ENCODE results near the gene ZIC1. TPM values are rescaled to one million over a fixed set of nuclear protein-coding genes. Genes with fewer than 3 reads are reported as not detected.

Gene ZIC1
- total RNA-seq, 1 experiment from 2014 or later: 3.5 TPM

DNA sequence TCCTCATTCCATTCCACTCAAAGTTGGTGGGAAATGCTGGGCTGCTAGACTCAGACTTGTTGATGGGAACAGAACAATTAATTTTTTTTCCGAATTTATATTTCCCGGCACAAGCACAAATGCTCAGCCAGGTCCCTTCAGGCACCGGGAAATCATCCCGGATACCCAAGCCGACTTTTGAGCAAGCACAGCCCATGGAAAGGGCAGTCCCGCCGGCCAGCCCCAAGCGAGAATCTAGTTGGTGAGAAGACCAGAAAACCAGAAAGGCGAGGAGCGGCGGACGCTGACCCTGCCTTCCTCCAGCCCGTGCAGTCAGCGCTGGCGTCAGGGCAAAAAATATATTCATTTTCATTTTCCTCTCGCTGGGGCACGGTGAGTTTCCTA is 2.1 kb upstream of the ZIC1 start:
- no peak overlapping the region for H3K4me3 ChIP-seq (ENCODE audit: insufficient read depth, low read depth, low read length)
- H3K36me3 ChIP-seq (replicated peaks; ENCODE audit: control insufficient read depth, insufficient read depth, low read length): no peaks in the 10 kb centered on the region
- peaks cover 96% of the 10 kb centered on the region for H3K27me3 ChIP-seq (ENCODE audit: control insufficient read depth, insufficient read depth, low read length)
- peak; percentile 54 for DNase-seq

- no peak overlapping the region for H3K4me3 ChIP-seq (ENCODE audit: insufficient read depth, low read depth, low read length)
- DNase-seq: no peak
- no peaks in the 10 kb centered on the region for H3K36me3 ChIP-seq (replicated peaks; ENCODE audit: control insufficient read depth, insufficient read depth, low read length)
- H3K27me3 ChIP-seq (ENCODE audit: control insufficient read depth, insufficient read depth, low read length): peaks cover 96% of the 10 kb centered on the region
These were observed 1.5 kb upstream of the ZIC1 start for GRCh38 chr3:147407498-147408187.

DNA sequence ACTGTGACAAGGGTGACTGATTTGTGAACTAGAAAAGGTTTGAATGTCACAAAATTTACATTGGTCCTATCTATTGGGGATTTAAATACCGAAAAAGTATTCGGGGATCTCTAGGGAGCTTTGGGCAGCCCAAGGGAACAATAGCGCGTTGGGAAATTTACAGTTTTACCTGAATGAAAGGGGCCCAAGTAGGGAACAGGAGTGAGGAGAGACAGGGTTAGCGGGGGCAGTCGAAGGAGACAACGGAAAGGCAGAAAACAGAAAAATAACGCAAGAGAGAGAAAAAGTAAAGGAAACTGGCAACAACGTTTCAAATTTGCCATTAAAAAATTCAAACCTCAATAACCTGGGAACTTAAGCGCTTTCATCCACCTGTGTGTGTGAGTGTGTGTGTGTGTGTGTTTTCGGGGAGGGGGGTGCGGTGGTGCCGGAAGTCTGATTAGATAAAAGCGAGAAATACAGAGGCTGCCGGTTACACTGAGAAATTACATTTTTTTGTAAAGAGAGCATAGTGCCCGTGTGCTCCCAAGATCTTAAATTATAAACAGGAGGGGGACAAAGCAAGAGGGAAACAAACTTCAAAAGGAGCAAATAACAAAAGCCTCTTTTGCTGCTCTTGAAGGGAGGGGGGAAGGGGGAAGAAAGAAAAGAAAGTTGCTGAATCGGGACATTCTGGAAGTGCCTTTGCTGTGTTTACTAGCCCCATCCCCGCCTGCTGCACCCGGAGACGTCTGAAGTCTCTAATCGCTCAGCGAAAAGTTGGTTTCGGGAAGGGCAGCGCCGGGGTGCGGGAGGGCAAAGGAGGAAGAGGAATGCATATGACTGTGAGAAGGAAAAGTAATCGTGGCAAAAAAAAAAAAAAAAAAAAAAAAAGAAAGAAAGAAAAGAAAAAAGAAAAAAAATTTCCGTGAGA is 721 bp upstream of the ZIC1 start:
- peak overlapping the region; percentile 40 for H3K4me3 ChIP-seq (ENCODE audit: insufficient read depth, low read depth, low read length)
- no peaks in the 10 kb centered on the region for H3K36me3 ChIP-seq (replicated peaks; ENCODE audit: control insufficient read depth, insufficient read depth, low read length)
- peak; percentile 73 for DNase-seq
- peaks cover 97% of the 10 kb centered on the region for H3K27me3 ChIP-seq (ENCODE audit: control insufficient read depth, insufficient read depth, low read length)

DNA sequence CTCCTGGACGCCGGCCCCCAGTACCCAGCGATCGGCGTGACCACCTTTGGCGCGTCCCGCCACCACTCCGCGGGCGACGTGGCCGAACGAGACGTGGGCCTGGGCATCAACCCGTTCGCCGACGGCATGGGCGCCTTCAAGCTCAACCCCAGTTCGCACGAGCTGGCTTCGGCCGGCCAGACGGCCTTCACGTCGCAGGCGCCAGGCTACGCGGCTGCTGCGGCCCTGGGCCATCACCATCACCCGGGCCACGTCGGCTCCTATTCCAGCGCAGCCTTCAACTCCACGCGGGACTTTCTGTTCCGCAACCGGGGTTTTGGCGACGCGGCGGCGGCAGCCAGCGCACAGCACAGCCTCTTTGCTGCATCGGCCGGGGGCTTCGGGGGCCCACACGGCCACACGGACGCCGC is 956 bp downstream of the ZIC1 start:
- Histone ChIP-seq H3K4me3 (ENCODE audit: insufficient read depth, low read depth, low read length) (peak overlapping the region; percentile 9), H3K27me3 (ENCODE audit: control insufficient read depth, insufficient read depth, low read length) (peaks cover 95% of the 10 kb centered on the region), H3K36me3 (replicated peaks; ENCODE audit: control insufficient read depth, insufficient read depth, low read length) (no peaks in the 10 kb centered on the region)
- peak; percentile 71 for DNase-seq

GRCh38 chr3:147410526-147411237 is 1.5 kb downstream of the ZIC1 start:
- no peaks in the 10 kb centered on the region for H3K36me3 ChIP-seq (replicated peaks; ENCODE audit: control insufficient read depth, insufficient read depth, low read length)
- DNase-seq: peak; percentile 63
- peak overlapping the region; percentile 9 for H3K4me3 ChIP-seq (ENCODE audit: insufficient read depth, low read depth, low read length)
- peaks cover 95% of the 10 kb centered on the region for H3K27me3 ChIP-seq (ENCODE audit: control insufficient read depth, insufficient read depth, low read length)

DNA sequence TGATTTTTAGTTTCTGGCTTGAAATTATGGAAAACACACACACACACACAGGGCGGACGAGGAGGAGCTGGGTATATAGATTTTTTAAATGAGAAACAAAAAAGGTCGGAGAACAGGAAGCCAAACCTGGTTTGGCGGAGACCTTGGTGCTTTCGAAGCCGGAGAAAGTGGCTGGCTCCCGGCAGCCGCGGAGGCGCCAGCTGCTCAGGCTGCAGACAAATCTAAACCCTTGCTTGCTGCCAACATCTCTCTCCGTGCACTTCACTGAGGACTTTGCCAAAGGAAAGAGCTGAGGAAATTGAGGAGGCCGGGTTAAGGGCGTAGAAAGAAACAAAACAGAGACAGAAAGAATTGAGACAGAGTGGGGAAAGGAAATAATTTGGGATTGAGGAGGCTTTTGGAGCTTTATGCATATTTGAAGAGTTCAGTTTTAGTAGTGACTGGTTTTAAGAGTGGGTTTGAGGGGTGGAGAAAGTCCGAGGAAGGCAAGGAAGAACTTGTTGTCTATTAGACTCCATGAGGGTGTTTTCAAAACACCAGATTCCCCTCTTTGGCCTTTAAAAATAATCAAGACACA is 2.2 kb downstream of the ZIC1 start:
- H3K4me3 ChIP-seq (ENCODE audit: insufficient read depth, low read depth, low read length): no peak overlapping the region
- peak; percentile 53 for DNase-seq
- H3K27me3 ChIP-seq (ENCODE audit: control insufficient read depth, insufficient read depth, low read length): peaks cover 95% of the 10 kb centered on the region

DNA sequence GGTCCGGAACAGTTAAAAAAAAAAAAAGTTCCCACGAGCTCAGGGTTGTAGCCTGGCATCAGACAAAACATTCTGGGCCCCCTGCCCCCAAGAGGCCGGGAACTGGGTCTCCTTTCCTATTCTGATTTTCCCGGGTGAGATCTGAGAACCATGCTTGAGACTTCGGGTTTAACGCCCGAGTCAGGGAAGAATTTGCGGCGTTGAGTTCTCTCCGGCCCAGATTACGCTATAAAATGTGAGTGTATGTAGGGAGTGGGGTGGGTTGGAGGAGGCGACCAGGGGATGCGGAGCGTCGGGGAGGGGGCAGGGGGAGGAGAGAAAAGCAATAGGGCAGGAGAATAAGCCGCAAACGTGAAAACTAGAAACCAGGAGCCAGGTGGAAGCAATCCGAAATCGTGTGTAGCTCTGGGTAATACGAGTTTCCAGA is 2.7 kb downstream of the ZIC1 start:
- H3K36me3 ChIP-seq (replicated peaks; ENCODE audit: control insufficient read depth, insufficient read depth, low read length): no peaks in the 10 kb centered on the region
- peak; percentile 59 for DNase-seq
- peaks cover 95% of the 10 kb centered on the region for H3K27me3 ChIP-seq (ENCODE audit: control insufficient read depth, insufficient read depth, low read length)
- H3K4me3 ChIP-seq (ENCODE audit: insufficient read depth, low read depth, low read length): no peak overlapping the region

More for the DNA sequence above, 2.2 kb downstream of the ZIC1 start:
- H3K36me3 ChIP-seq (replicated peaks; ENCODE audit: control insufficient read depth, insufficient read depth, low read length): no peaks in the 10 kb centered on the region

GRCh38 chr3:147412261-147412916 is 3.2 kb downstream of the ZIC1 start:
- Histone ChIP-seq H3K36me3 (replicated peaks; ENCODE audit: control insufficient read depth, insufficient read depth, low read length) (no peaks in the 10 kb centered on the region), H3K4me3 (ENCODE audit: insufficient read depth, low read depth, low read length) (peak overlapping the region; percentile 0; the same call in 1 of the 2 replicates), H3K27me3 (ENCODE audit: control insufficient read depth, insufficient read depth, low read length) (peaks cover 95% of the 10 kb centered on the region)
- DNase-seq: peak; percentile 84

DNA sequence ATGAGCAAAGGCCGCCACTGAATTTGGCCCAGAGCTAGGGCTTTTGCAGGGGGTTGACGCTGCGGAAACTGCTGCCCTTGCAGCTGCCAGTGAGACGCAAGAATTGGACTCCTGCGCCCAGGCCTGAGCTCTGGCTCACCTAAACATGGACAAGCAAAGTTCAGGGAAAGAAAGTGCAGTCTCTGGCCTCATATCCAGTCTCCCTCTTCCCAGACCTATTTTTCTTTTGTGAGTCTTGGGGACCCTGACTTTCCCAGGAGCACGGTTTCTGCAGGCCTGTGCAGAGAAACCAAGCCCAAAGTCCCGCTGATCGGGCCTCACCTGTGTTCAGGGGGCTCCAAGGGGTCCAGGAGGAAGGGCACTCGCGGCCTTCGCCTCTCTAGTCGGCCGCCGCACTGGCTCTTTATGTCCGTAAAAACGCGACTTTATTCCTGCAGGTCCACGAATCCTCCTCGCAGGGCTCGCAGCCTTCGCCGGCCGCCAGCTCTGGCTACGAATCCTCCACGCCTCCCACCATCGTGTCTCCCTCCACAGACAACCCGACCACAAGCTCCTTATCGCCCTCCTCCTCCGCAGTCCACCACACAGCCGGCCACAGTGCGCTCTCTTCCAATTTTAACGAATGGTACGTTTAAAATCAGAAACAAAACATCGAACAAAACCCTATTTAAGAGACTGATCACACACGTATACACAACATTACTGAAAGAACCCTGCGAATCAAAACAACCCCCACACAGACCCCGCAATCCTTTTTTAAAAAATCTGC is 3.9 kb downstream of the ZIC1 start:
- Histone ChIP-seq H3K27me3 (ENCODE audit: control insufficient read depth, insufficient read depth, low read length) (peaks cover 95% of the 10 kb centered on the region), H3K4me3 (ENCODE audit: insufficient read depth, low read depth, low read length) (peak overlapping the region; percentile 6; the same call in 1 of the 2 replicates), H3K36me3 (replicated peaks; ENCODE audit: control insufficient read depth, insufficient read depth, low read length) (no peaks in the 10 kb centered on the region)
- peak; percentile 69 for DNase-seq

DNA sequence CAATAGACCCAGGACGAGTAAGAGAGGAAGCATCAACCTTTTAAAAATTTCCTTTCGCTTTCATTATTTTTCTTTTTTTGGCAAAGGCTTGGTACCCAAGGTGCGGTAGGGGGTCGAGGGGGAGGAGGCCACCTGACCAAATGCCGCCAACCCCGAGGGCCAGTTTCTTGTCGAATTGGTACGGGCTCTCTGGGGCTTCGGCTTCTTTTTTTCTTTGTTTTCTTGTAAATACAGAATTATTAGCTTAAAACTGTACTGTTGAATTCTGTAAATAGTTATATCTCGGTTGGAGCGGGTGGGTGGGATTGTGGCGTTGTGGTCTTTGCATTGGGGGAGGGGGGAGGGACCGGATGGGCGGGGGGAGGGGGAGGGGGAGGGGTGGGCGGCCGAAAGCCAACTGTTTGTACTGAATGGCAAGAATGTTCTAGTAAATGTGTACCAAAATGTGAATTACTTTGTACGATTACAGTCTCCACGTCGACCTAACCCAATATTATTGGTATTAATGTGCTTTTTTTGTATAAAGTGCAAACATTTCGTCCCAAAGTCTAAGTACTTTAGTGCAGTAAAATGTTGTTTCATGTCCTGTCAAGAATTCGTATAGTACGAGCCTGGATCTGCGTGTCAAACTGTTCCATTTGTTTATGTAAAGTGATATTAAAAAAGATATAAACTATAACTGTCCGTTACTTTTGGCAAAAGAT is 4.7 kb downstream of the ZIC1 start:
- Histone ChIP-seq H3K36me3 (replicated peaks; ENCODE audit: control insufficient read depth, insufficient read depth, low read length) (no peaks in the 10 kb centered on the region), H3K4me3 (ENCODE audit: insufficient read depth, low read depth, low read length) (0 out of 2 replicates have a peak overlapping the region, but pooled peaks have one; percentile 3), H3K27me3 (ENCODE audit: control insufficient read depth, insufficient read depth, low read length) (peaks cover 96% of the 10 kb centered on the region)
- DNase-seq: peak; percentile 87

DNA sequence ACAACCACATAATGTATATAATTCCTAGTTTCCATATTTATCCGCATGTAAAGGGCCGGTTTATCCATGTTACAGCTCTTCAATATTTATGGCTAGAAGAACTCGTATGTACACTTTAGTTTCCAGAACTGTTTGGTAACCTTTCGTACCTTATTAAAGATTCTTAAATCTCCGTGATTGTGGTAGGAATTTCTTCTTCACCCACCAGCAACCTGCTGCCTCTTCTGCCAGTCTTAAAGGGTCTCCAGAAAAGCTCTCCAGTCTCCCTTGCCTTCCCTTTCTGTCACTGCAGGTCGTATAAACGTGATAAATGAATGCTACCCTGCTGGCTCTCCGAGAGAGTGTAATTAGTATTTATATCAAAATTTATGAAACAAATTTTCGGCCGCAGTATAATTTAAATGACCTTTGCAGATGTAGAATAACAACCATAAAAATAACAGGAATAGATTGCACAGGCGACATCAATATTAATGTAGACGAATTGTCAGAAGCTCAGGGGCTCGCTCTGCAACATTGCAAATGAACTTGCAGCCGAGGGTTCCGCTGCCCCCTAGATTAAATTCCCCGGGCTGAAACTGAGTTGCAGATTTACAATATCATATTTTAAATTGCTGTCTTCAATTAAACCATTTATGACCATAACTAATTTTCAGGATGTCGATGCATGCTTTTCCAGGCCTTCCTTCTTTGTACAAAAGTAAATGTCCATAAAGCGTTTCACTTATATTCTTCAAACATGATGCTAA is 5.4 kb downstream of the ZIC1 start:
- H3K36me3 ChIP-seq (replicated peaks; ENCODE audit: control insufficient read depth, insufficient read depth, low read length): no peaks in the 10 kb centered on the region
- H3K27me3 ChIP-seq (ENCODE audit: control insufficient read depth, insufficient read depth, low read length): peaks cover 97% of the 10 kb centered on the region
- no peak overlapping the region for H3K4me3 ChIP-seq (ENCODE audit: insufficient read depth, low read depth, low read length)
- DNase-seq: no peak

DNA sequence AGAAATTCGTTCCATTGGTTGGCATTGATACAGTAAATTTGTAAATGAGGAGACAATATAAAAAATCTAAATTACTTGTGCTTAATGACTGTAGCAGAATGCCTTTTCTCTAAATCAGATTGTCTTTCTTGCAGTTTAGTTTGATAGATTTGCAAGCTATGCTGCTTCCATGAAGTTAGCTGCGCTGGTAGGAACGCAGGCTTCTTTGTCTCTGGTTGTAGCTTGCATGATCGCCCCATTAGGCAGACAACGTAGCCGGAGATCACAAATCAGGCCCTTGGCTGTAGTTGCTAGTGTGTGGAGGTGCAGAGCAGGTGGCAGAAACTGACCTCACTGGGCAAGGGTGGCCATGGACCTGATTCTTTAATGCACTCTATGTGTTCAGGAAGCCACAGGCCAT is 6.1 kb downstream of the ZIC1 start:
- Histone ChIP-seq H3K4me3 (ENCODE audit: insufficient read depth, low read depth, low read length) (no peak overlapping the region), H3K27me3 (ENCODE audit: control insufficient read depth, insufficient read depth, low read length) (peaks cover 97% of the 10 kb centered on the region), H3K36me3 (replicated peaks; ENCODE audit: control insufficient read depth, insufficient read depth, low read length) (no peaks in the 10 kb centered on the region)
- DNase-seq: peak; percentile 46

Measured in H7 (cell line).